NCI-H146 treated with DMSO at 0.1 percent for 48 hours (cell line): ENCODE results near the gene NTRK3.
A peak's percentile ranks its signal among the peaks of the same experiment; 100 is the strongest.

ENCODE experiments used
- DNase-seq: peaks from one replicate; lab custom pipeline; 2025; ENCODE audit not compliant: unreplicated experiment; lab: John Stamatoyannopoulos, UW

NTRK3 gene

GRCh38 chr15:88258093-88258641 lies 1.6 kb upstream of the NTRK3 start:
- no peak for DNase-seq

DNA sequence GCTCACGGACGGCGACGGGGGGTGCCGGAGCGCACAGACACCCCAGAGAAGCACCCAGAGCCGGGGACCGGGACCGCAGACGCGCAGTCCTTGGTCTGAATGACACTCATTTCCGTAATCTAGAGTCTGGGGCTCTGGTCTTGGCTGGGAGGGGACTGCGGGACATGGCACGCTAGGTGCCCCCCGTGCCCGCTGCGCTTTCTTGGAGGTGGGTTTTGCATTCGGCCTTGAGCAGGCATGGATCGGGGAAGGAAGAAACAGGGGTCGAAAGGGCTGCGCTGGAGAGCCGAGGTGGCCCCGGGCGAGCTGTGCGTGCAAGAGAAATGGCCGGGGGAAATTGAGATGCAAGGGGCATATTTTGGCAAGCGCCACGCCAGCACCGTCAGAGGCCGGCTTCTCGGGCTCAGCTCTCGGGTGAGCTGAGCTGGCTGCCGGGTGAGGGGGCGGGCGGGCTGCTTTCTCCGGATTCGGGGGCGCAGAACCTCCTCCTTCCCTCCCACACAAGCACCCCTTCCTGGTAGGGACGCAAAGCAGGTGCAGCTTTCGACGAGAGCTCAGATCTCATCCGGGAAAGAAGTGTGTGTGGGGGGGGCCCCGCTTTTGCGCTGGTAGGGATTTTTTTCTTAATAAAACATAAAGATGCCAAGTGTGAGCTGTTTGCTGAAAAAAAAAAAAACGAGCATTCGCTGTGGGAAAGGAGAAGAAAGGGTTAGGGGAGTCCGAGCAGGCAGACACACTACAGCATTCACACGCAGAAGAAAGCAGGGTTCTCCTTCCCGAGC lies 963 bp upstream of the NTRK3 start:
- DNase-seq: no peak

- DNase-seq: no peak
Observed at GRCh38 chr15:88255484-88256278, 858 bp downstream of the NTRK3 start.

DNA sequence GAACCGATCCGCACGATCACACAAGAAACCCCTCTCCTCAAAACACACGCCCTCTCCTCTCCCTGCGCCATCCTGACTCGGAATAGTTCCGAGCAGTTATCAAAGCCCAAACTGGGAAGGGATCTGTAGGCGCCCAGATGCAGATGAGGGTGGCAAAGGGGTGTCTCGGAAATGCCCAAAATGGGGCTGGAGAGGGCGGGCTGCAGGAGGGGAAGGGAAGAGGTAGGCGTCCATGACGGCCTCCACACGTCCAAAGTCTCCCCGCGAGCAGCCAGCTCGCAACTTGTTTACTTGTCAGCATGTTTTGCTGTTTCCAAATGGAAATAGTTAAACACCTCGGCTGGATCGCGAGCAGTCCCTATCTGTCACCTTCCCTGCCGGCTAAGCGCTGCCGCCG lies 1.5 kb downstream of the NTRK3 start:
- no peak for DNase-seq

GRCh38 chr15:88252441-88252840 lies 4.1 kb downstream of the NTRK3 start:
- no peak for DNase-seq

DNA sequence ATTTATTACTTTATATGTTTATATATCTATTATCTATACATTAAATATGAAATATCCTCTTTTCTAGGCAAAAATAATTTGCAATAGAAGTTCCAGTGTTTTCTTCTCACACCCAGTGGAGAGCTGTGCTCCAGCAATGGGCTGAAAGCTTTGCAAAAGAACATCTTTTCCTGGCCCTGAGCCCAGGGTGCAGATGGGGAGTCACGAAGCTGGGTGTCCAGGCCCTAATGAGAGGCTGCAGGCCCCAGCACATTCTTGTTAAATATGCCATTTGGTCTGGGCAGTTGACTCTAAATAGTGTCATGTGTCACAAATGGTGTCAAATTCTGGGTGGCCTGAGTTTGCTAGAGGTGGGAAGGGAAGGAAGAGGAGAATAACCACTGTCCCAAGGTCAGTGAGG lies 5.7 kb downstream of the NTRK3 start:
- DNase-seq: no peak

DNA sequence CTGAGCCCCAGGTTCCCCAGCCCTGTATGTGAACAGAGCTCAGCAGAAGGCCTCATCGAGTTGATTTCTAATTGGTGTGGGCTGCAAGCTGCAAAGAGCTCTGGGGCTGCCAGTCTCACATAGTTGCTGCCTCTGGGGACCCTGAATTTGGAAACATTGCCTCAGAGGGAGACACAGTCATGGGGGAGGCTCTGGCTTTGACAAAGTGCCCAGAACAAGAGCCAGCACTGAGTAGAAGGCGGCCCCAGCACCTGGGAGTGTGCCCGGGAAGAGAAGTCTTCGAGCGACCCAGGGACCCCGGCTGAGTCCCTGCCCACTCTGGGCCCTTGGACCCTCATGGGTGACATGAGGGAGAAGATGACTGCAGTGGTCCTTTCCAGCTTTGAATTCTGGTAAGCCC lies 7.3 kb downstream of the NTRK3 start:
- no peak for DNase-seq

DNA sequence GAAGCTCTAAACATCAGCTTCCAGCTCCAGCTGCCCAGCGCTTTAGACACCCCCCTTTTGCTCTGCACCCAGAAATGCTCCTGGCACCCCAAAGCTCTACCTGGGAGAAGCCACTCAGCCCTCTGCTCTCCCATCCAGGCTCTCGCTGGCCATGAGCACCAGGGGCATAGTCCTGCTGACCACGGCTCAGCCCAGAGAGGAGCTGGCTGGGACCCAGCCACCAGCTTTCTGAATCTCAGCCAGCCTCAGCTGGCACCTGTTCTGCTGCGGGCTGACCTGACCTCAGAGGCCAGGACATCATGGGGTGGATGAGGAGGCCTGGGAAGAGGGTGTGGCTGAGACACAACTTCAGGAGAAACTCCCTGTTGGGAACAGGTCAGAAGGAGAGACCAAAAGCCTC lies 8.6 kb downstream of the NTRK3 start:
- DNase-seq: no peak

DNA sequence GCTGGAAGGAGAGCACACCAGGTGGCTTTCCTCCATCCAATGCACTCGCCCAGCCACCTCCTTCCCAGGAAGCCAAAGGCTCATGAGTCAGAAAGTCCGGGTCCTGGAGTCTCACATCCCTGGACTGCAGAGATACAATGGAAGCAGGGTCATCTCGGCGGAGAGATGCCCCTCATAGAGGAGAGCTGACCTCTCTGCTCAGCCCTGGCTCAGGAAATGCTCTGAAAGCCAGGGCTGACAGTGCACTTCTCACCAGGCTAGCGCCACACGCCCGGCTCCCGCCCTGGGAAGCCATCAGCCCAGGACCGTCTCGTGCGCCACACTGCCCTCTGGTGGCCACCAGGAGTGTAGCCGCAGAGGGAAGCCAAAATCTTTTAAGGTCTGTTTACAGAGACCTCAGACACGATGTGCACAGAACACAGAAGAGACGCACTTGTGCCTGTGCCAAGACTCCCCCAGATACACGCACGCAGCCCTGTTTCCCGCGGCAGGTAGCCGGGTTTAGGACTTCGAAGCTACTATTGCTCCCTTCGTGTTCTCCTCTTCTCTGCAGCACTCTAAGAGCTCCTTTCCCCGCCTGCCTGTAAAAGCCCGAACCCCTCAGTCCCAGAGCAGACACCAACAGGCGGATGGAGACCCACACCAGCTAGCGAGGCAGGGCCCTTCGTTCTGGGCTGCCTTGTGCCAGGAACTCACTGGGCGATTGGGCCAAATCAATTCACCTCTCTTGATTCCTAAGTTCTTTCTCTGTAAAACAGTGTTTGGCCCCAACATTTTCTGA lies 9.7 kb downstream of the NTRK3 start:
- peak; percentile 17 for DNase-seq

- no peak for DNase-seq
Observed at GRCh38 chr15:88246081-88246480, 10.5 kb downstream of the NTRK3 start.

- no peak for DNase-seq
Observed at GRCh38 chr15:88243895-88244787, 12.4 kb downstream of the NTRK3 start.

DNA sequence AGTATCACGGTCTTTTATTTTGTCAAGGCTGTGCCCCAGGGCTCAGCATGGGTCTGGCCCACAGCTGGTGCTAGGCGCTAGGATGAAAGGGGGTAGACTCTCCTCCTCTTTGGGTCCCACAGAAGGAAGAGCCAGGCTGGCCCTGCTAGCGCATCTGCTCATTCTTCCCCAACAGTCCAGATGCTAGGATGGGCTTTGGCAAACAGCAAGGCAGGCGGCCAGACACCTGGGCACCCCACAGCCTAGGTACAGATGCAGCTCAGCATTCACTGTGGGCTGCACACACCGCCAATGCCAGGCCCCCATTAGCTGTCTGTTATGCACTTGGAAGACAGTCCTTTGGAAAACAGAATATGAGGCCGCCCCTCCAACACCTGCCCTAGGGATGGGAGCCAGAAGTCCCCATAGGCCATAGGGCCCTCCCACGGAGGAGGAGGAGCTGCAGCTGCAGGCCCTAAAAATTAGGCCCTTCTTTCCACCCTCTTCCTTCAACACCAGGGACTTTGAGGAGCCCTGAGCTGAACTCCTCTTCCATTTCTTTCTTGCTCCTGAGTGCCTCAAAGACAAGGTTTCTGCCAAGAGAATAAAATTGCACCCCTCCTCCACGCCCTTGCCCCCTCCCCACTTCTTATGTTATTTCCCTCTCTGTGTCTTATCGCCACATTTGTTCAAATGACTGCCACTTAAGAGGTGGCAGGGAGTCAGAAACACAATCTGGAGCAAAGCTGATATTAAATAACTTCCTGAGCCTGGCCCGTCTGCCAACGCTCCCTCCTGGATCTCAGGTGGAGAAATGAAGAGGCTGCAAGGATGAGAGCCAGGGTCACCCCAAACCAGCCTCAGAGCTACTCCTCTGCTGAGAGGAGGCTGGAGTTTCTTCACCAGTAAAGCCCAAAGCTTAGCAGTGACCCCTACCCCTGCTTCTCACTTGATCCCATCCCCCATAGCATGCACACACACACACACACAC lies 13.7 kb downstream of the NTRK3 start:
- no peak for DNase-seq

DNA sequence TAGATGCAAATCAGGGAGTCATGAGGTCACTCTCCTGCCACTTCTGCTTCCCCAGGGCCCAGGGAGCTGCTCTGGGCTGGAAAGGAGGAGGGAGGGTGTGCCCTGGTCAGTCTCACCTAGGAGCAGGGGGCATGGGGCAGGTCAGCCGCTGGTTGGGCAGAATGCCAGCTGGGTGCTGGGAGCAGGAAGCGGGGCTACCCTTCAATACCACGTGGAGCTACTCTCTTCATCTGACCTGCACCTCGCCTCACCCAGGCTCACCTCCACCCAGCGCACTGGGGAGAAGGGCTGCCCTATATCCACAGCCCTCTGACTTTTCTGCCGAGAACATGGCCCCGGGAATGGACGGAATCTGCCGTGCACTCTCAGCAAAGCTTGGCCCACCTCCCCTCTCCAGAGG lies 15.1 kb downstream of the NTRK3 start:
- DNase-seq: no peak

- no peak for DNase-seq
Observed at GRCh38 chr15:88241060-88241459, 15.5 kb downstream of the NTRK3 start.

DNA sequence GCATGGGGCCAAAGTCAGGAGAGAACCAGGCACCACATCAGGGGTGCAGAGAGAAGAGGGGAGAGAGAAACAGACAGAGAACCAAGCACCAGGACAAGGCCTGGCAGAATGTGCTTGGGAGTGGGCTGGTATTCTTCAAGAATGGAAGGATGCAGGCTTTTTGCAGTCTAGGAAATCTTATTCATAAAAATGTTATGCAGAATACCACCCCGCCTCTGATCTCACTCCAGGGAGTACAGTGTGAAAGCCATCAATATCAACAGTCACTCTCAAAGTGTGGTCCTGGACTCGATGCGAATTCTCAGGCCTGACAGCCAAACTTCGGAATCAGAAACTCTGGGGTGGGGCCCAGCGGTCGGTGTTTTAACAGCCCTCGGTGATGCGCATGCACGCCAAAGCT lies 16.9 kb downstream of the NTRK3 start:
- no peak for DNase-seq

DNA sequence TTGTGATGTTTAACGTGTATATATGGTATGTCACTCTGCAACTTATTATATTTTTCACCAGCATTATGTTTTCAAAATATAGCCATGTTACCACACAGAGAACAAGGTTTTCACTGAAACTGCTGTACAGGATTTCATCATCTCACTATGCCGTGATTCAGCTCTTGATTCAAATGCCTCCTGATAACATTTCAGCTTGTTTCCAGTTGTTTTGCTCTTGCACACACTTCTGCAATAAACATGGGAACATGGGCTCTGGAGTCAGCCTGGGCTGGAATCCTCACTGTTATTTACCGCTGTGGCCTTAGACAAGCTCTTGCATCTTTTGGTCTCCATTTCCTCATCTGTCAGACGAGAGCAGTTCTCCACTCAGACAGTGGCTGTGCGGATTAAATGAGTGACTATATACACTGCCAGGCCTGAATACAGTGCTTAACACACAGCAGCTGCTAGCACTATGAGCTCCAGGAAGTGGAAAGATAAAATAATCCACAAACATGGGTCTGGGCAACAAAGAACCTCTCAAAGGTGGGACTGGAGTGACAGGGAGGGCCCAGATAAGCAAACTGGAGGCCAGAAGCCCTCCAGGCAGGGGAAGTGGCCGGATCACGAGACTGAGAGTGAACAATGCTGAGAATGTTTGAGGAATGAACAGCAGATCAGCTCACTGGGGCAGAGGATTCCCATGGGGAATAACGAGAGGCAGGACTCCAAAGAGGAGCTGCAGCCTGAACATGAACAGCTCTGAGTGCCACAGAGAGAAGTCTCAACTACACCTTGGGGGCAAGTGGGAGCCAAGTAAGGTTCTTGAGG lies 17.7 kb downstream of the NTRK3 start:
- DNase-seq: no peak

- DNase-seq: no peak
Observed at GRCh38 chr15:88234711-88235110, 21.8 kb downstream of the NTRK3 start.

- no peak for DNase-seq
Observed at GRCh38 chr15:88233921-88234320, 22.6 kb downstream of the NTRK3 start.
